Tibial nerve (tissue), 4 donors: ENCODE data around the gene MPG.

Experiments
- CTCF ChIP-seq, 5 experiments: fragments of 200-600 bp in 3 of 5; fragments of 450-650 bp in 2 of 5; sonication (generic) in 3 of 5; IDR thresholded peaks; one replicate each; pipeline ENCODE4 v1.5.1; 2016 to 2019; ENCODE audit warnings: antibody characterized with exemption in 5 of 5, mild to moderate bottlenecking in 3 of 5, moderate library complexity in 2 of 5
- EP300 ChIP-seq, 2 donors: sonication (generic); formaldehyde crosslinking; IDR thresholded peaks; one replicate each; pipeline ENCODE4 v1.6.1; 2017; ENCODE audit warnings: antibody characterized with exemption in 2 of 2, mild to moderate bottlenecking in 1 of 2
- POLR2A ChIP-seq, 2 donors: fragments of 450-650 bp; IDR thresholded peaks; one replicate each; pipeline ENCODE4 v1.6.1; 2017; ENCODE audit warnings: antibody characterized with exemption in 2 of 2, mild to moderate bottlenecking in 2 of 2, moderate library complexity in 2 of 2

DNA sequence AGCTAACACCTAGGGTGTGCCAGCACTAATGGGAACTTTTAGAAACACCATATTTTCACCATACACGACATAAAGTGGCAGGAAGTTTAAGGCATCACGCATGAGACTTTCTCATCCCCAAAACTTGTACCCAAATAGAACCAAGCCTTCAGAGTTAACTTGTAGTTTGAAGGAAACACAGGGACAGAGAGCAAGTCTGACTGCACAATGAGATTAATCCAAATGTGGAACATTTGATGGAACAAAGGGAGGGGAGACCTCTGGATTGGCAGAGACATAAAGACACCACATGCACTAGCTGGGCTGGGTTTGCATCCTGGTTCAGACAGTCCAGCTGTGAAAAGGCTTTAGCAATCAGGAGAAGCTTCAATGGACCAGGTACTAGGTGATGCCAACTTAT is 36.3 kb downstream of the MPG start:
- TF ChIP-seq CTCF (IDR thresholded peaks at IDR 0.05) (no peak), EP300 (IDR thresholded peaks at IDR 0.05) (no peak), POLR2A (IDR thresholded peaks at IDR 0.05) (no peak)
